ENCODE results near the gene NUDT3. TPM values are rescaled to one million over a fixed set of nuclear protein-coding genes. Genes with fewer than 3 reads are reported as not detected.

Gene NUDT3
- total RNA-seq: 25.0 and 31.7 TPM in 2 replicates

GRCh38 chr6:34392497-34393190 lies at the start of gene NUDT3:
NUDT3 (minus strand) TSS chr6:34392669; CDS start chr6:34392362, 307 bp downstream.

GRCh38 chr6:34425498-34426410 lies 33.3 kb upstream of the NUDT3 start, which contains the start of gene RPS10:
RPS10 (minus strand) TSS chr6:34426069; CDS start chr6:34425221, 848 bp downstream.

DNA sequence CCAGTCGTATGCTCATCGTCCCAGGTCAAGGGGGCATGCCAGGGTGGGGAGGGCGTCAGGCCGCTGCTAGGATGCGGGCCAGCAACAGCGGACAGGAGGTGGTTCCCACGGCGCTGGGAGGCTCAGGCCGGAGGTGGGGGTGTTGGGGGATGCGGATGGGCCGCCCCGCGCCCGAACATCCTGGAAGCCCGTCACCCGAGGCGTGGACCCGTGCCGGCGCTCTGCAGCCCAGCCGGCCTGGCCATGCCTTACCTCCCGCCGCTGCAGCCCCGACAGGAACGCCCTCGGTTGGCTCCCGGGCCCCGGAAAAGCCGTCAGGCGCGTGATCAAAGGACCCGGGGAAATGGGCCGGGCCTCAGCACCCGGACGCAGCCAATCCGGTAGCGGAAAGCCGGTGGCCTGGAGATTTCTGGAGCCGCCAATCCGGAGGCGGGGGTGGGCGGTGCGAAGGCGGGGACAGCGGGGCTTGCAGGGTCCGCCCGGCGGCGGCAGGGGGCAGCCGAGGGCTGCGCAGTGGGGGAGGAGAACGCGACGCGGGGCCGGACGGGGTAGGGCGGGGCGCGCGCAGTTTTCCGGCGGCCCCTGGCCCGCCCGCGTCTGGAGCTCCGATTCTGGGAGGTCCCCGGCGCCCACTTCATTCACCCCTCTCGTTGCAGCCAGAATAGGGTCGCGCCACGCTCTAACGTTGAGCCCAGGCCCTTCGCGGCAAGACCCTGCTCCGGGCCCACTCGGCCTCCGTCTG lies 143.6 kb downstream of the NUDT3 start, which contains the start of gene SMIM29:
TSS of gene SMIM29 (minus strand) at position 280 of the 742 bp plus-strand sequence. CDS start 1,215 bp downstream, outside the sequence.

GRCh38 chr6:34236443-34237315 lies 155.8 kb downstream of the NUDT3 start, which contains the start of gene HMGA1:
HMGA1 (plus strand) TSS chr6:34236873; CDS start chr6:34240781, 3,908 bp downstream.

Small RNA genes lying within 50 kb of the gene (small RNA-seq; reads per million reads assigned to genes)
- gene MIR6835: not detected

Other genes starting within 250 kb of the NUDT3 start
- under 0.01 TPM in 1 of 2 replicates, not detected in the other for gene GRM4, start 246.6 kb downstream of the NUDT3 start, total RNA-seq
- 370 and 722 TPM in 2 replicates for gene HMGA1, start 155.8 kb downstream of the NUDT3 start, total RNA-seq
- 50.2 and 58.4 TPM in 2 replicates for gene SMIM29, start 143.7 kb downstream of the NUDT3 start, total RNA-seq
- gene RPS10, start 33.4 kb upstream of the NUDT3 start, total RNA-seq: 1,456 and 4,062 TPM in 2 replicates
- gene PACSIN1, start 73.4 kb upstream of the NUDT3 start, total RNA-seq: not detected in 2 replicates
- not detected in 2 replicates for gene SPDEF, start 163.7 kb upstream of the NUDT3 start, total RNA-seq